GM18867 (cell line): ENCODE results near the gene ASPG.

Experiments
- ATAC-seq: cut with Tn5 transposase; IDR thresholded peaks from one replicate; pipeline ENCODE4 v1.9.1; 2021; ENCODE audit warnings: mild to moderate bottlenecking, moderate library complexity; ENCODE audit not compliant: unreplicated experiment

ASPG gene

DNA sequence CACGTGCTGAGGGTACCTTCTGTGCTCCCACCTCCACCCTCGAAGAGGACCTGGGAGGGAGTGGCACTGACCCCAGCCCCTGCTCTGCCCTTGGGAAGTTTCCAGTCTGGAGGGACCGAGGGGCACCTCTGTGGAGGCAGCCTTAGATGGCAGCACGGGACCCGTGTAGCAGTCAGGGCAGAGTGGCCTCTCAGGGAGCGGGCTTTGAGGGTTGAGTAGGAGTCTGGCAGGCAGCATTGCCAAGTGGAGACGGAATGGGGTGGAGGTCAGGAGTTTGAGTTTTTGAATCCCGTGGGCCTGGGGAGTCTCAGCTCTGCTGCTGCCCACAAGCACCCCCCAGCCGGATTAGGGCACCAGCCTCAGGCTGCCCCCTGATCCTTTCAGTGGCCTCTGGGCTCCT, 74.5 kb downstream of the ASPG start:
- ATAC-seq: no peak

DNA sequence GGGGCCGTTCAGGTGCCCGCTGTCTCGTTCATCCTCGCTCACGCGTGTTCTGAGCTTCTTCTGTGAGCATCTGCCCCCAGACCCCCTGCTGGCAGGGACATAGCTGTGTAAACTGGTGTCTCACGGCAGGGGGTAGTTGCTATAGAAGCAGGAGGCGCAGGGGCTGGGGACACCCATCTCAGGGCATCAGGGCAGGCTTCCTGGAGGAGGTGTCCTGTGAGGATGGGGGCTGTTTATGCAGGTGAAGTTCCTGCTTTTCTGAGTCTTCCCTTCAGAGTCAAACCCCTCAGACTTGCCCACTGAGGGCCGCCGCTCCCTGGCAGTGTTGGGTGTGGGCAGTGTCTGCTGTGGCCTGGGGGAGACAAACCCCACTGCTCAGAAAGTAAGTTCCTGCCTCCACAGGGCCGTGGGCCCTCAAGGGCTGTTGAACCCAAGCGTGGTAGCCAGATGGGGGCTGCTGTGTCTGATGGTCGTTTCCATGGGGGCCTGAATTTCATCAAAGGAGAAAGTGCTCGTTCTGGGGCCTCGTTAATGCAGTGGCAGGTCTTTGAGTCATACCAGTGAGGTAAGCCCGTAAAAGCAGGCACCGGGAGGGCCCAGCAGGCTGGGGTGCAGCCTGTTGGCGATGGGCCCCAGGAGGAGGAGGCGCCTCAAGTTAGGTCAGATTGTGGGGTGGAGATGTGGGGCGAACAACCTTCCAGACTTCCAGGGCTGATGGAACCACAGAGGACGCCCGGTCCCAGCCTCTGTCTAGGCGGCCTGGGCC, 76.3 kb downstream of the ASPG start:
- ATAC-seq: no peak

DNA sequence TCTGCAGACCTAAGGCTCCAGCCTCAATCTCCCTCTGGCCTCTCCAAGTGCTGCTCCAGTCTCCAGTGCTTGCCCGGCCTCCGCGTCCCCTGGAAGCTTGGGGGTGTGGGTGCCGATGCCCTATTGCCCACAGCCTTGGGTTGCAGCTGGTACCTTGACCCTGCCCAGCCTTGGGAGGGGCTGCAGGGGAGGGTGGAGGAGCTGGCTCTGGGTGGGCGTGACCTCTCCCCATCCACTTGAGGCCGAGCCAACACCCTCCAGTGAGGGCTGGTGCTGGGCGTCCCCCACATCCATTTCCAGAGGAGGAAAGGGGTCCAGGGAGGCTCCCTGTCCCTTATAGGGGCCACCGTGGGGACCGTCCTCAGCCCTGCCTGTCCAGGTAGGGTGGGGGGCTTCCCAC, 77.0 kb downstream of the ASPG start:
- ATAC-seq: no peak

DNA sequence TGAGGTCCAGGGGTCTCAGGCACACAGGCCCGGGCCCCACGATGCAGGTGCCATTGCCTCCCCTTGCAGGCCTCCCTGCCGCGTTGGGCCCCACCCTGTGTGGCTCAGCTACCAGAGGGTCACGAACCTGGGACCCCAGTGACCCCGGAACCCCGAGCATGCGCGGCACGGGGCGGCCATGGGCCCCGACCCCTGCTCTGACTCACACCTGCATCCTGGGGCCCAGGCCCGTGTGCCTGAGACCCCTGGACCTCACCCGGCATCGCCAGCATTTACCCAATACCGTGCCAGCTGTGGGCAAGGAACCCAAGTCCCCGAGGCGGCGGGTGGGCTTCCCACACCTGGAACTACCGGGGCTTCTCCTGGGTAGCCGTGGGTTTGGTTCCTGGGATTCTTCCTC, 78.0 kb downstream of the ASPG start:
- no peak for ATAC-seq

DNA sequence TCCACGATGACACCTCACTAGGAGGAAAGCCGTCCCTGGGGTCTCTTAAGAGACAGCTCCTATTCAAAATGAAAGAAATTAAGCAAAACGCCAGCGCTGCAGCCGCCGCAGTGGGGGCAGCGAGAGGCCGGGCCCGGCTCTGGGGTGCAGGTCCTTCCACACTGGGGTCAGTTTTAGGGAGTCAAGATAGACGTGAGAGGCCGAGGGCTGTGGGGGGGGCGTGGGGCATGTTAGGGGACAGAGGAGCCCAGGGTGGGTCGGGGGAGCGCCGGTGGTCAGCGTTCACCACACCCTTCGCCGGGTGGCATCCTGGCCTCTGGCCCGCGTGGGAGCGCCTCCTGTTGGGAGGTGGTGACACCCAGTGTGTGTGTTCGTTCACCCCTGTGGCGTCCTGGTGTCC, 78.5 kb downstream of the ASPG start:
- ATAC-seq: no peak

DNA sequence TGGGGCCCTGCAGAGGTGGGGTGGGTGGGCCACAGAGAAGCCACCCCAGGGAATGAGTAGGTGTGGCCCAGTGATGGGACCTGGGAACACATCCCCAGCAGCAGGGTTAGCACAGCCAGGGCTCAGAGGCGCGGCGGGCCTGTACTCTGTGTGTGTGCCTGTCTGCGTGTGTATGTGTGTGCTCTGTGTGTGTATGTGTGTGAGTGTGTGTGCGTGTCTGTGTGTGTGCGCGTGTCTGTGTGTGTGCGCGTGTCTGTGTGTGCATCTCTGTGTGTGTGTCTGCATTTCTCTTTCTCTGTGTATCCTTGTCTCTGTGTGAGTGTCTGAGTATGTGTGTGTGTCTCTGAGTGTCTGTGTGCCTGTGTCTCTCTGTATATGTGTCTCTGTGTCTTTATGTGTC, 79.0 kb downstream of the ASPG start:
- ATAC-seq: no peak
